Measurements from ENCODE around the gene HOXA7.

Gene HOXA7

DNA sequence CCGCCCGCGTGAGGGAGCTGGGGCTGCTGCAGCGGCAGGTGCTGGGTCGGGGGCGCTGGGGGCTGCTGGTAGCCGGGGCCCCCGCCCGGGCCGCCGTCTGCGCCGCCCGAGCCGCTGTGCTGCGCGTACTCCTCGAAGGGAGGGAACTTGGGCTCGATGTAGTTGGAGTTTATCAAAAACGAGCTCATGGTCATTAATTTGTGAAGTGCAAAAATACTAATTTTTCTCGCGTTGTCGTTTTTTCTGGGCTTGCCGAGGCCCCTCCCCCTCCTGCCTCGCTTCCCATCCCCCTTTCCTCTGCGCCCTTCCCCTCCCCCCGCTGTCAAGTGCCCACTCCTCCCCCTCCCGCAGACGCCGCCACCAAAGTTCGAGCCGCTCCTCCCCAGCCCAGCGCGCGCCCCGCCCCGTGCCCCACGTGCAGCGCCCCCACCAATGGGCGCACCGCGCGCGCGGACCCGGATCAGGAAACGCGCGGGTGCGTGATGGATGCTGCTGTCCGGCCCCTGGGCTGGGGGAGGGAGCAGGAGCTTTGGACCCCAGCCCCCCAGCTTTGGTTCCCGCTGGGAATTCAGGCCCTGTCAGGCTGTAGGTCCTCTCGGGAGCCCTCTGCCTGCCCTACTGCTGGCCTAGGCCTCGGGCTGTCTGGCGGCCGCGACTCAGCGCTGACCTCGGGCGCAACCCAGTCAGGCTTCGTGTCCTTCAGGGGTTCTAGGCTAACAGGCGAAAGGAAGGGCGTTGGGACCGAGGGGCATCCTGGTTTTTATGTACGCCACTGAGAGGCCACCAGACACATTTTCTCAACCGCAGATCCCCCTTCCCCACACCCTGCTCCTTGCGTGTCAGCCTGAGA lies 25.7 kb downstream of the HOXA7 start, which contains the start of gene HOXA4:
Gene HOXA4 (minus strand): TSS at position 218 of the 850 bp plus-strand sequence. CDS start 24 bp downstream, at position 194.
- DNase-seq = peak; percentile 76 to 87

DNA sequence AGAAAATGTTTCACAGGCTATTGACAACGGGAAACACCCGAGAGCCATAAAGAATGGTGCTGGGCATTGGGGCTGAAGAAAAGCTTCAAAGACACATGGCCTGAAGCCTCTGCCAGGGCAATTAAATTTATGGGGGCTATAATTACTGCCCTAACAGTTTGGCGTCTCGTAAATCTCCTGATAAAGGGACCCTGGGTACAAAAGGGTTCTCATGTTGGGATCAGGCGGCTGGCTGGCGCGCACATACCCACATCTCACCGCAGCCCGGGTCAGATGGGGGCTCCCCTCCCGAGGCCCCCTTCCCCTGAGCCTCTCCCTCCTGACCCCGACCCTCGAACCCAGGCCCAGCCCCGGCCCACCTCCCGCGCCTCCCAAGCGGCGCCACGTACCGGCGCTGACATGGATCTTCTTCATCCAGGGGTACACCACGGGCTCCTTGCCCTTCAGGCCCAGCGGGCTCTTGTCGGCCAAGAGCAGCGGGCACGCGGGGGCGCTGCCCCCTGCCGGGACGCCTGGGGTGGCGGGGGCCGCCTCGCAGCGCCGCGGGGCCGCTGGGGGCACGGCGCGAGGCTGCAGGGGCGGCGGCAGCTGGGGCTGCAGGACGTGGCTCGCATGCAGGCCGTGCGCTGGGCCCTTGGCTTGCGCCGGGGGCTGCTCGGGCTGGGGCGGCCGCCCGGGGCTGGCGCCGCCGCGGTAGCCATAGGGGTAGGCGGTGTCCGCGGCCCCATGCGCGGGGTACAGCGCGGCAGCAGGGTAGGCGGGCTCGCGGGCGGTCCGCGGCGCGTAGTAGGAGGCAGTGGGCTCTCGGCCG lies 26.5 kb downstream of the HOXA7 start:
- no peak for DNase-seq

DNA sequence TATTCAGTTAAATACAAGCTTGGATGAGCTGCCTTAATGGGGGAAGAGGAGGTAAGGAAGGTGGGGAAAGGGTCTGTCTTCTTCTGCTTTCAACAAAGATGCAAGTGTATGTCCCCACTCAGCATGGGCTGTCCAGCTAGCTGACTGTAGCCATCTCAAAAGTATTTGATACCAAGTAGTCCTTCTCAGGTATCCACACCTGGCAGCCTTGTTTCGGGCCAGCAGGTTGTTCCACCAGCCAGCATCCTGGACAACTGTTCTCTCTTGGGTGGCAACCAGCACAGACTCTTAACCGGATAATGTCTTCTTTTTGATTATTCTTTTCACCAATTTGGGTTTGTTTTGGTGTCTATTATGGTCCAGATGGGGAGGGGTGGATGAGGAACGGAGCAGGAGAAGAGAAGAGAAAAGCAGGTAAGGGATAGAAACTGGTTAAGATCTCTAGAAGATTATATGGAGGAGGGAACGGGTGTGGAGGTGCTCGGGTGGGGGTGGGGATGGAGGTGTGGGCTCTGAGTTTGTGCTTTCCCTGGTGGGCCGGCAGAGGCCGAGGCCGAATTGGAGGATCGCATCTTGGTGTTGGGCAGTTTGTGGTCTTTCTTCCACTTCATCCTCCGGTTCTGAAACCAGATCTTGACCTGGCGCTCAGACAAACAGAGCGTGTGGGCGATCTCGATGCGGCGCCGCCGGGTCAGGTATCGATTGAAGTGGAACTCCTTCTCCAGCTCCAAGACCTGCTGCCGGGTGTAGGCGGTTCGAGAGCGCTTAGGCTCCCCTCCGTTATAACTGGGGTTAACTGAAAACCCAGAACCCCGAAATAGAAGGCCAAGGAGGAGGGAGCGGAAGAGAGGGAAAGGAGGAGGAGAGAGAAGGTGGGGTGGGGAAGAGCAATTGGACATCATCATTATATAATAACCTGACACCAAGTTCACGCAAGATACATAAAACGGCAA lies 27.4 kb downstream of the HOXA7 start:
- no peak for DNase-seq

DNA sequence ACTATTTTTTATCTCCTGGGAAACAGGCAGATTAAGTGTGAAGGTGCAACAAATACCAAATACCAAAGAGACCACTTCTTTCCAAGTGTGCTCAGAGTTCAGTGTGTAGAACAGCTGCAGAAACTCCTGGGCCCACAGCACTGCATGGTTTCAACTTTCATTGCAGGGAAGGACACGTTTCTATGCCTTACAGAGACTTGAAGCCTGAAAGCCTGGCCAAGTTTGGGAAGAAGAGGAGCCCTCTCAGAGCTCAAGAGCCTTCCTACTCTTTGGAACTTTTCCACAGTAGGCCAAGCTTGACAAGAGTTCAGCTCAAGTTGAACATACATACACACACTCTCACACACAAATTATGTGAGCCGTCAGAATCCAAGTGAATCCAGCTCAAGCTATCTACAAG lies 28.4 kb downstream of the HOXA7 start:
- no peak for DNase-seq

DNA sequence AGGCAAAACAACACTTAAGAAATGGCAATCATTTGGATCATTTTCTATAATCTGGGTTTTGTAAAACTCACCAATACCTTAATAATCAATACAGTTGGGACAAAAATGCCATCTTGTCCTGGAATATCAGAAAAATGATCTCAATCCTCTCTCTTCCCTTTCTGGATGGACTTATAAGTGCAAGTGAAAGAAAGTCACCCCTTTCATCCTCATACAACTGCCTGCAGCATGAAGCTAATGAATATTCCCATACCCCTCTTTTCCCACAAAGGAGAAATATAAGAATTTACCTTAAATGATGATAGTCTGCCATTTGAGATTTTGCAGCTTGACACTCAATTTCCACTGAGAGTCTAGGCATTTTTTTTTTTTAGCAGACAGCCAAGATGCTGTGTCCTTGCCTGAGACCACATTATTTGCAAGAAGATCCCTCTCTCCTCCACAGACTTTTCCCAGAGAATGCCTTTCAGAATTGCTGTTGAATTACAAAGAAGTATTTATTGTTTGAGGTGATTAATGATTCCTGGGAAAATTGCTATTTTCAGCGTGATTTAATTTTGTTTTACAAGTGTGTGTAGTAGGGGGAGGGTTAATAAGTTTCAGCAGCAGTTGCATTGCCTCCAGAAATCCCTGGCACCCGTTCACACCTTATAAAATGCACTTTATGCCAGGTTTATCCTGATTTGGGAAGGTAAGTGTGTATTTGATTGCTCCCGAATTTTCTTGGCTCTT lies 29.7 kb downstream of the HOXA7 start:
- DNase-seq = no peak

DNA sequence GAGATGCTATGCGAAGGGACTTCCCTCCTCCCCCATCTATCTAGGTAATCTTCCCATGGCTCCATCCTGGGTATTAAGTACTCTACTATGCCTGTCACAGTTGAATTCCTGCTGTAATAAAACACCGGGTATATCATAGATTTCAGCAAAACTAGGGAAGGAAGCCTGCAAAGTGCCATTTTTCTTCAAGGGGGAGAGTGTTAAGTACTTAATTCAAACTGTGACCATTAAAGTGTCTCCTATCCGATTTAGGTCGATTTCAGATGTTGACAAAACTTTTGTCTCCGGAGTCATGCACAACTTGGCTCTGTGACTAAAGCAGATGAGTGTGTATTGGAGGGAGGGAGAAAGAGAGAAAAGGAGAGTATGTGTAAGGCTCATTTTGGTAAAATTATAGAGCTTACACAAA lies 30.5 kb downstream of the HOXA7 start:
- no peak for DNase-seq

DNA sequence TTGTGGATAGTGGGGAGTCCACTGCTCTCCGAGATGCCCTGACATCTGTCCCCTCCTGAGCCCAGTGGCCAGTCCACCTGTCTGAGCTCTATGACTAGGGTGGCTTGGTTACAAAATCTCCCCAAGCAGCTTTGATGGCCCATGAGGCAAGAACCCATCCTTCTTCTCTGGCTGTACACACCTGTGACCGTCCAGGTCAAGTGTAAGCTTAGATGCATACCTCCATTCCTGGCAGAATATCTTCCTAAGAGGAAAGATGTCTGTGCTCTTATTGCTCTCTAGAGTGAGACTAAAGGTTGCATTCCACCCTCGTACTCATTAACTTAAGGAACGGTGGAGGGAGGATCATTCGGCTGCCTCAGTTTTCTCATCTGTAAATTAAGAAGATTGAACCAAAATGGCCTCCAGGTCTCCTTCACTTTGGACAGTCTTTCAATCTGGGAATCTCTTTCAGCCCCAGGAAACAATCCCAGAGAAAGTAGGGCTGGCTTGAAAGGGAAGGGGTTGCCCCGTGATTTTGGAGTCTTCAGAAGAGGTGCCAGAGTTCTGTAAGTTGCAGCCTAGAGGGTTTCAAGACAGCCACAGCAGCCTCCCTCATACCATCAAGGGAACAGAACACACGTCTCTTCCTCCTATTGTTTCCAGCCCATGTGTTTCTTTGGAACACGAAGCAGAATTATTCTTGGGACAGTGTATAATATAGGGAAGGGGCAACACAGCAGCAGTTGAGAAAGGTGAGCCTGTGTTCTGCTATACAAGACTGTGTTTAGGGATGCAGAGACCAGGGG lies 31.4 kb downstream of the HOXA7 start:
- no peak for DNase-seq

DNA sequence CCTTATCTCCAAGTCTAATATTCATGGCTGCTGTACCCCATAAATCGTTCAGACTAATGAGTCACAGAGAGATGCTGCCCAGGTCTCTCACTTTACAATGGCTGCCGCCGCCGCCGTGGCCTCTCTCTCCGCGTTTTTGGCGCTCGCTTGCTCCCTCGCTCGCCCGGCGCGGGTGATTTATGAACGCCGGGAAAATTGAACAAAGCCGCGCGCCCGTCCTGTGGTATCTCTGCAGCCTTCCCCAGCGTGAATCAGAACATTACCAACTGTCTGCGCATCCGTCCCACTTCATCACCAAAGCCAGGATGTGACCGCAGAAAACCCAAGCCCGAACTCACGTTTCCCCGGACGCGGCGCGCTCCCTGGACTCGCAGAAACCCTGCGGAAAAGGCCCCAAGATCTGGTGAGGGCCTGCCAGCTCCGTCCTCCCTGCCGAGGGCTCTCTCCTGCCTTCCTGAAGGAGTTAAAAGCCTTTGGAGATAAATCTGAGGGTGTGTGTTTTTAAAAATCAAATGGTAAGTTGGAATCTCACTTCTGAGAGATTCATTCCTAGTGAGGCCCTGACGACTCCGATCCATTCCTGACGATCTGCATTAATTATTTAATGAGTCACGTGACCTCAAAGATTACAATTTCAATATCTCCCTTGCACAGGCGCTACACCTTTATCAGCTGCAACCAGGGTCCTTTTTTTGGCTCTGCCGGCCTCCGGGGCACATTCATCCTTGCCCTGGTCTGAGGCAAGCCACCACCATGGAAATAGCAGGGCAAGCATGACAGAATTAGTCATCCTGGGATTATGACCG lies 32.2 kb downstream of the HOXA7 start:
- no peak for DNase-seq

DNA sequence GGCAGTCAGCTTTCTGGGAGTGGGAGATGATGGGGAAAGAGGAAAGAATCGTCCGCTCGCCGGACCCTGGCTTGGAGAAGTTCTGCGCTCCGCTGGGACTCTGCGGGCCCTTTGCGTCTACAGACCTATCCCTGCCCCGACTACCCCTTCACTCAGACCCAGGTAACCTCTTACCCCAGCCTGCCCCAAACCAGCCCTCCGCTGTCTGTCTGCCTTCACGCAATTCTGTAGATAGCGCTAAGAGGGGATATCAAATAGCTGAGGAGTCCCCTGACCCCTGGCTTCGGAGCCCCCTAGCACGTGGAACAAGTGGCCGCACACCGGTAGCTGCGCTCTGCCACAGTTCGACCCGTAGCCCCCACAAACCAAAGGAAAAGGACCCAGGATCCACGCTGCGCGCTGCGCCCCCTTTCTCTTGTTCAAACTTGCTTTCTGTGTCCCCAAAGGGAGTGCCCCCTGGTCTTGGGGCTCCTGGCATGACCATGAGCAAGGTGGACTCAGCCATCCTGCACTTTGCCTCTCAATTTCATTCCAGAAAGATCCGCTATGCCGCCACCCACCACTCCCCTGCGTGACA lies 32.9 kb downstream of the HOXA7 start:
- no peak for DNase-seq

DNA sequence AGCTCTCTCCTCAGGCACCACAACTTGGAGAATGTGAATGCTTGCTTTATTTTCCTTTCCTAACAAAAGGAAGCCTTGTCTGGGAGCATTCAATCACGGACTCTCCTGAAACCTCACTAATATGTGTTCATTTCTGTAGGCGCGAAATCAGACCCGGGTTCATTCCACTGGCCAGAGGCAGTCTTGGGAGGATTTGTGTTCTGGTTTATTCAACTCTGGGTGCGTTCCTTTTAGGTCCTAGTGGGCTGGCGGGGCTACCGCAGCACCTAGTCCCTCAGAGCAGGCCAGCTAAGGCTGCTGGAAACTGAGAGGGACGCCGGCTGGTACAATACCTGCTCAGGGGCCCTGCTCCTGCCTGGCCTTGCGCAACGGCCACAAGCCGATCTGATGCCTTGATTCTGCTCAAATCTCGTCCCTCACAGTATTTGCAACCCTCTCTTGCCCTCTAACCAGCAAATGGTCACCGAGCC lies 33.4 kb downstream of the HOXA7 start:
- no peak for DNase-seq

DNA sequence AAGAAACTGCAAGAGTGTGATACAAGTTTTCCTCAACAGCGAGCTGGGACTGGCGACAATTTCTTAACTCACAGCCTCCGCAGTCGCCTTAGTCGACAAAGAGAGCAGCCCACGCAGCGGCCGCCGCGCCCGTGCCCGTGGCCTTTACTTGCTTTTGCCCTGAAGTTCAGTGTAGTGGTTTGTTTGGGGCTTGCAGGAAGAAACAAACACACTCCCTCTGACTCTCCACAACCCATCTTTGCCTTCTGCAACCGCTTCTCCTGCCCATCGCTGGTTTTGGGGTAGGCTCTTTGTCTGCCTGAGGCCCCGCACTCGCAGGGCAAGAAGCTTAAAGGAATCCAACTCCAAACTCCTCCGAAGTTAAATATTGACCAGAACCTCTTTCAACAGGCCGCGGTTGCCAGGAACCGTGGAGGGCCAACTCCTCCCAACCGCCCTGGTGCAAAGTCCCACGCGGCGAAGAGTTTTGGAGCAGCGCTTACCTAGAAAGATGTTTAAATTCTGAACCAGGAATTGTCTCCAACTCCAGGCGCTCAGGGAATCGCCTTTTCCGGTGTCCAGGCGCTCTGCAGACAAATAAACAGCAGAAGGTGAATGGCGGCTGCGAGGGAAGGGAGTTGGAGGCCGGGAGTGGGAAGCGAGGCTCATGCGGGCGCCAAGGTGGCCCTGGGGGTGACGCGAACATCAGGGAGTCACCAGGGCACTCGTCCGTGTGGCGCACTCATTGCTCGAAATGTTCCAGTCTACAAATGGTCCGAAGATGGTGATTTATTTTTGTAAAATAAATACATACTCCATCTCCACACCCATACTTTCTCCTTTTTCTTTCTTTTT lies 34.2 kb downstream of the HOXA7 start:
- no peak for DNase-seq

DNA sequence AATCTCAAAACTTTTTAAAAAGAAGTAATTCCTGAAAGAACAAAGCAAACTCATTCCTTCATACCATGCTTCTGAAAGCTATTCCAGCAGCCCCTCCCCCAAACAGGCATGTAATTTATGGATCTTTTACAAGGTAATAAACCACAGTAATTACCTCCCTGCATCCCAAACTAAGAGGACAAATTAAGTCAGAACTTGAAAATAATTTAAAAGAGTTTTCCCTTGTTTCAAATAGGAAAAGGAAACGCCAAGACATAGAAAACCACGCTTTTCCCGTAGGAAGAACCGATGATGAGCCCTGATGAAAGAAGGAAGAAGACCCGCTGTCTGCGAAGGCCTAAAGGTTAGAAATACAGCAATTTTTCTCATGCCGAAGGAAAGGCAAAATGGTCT lies 34.8 kb downstream of the HOXA7 start:
- no peak for DNase-seq

DNA sequence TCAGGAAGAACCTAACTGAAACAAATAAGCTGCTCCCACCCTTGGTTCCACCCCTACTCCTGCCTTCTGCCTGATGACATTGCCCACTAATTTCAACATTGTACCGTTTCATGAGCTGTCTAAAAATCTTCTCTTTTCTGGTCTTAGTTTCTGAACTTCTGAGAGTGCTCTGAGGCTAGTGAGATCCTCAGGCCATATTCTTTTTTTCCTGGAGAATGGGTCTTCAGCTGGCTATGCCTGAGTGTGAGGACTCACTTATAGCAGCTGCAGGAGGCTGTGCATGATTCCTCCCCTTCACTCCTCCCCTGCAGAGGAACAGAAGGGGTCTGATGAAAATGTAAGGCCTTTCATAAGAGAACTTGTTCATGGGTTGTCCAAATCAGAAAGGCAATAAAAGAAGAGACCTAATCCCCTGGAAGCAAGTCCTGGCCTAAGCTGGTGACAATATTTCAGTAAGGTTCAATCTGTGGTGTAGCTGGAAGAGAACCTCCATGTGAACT lies 37.0 kb downstream of the HOXA7 start:
- no peak for DNase-seq

DNA sequence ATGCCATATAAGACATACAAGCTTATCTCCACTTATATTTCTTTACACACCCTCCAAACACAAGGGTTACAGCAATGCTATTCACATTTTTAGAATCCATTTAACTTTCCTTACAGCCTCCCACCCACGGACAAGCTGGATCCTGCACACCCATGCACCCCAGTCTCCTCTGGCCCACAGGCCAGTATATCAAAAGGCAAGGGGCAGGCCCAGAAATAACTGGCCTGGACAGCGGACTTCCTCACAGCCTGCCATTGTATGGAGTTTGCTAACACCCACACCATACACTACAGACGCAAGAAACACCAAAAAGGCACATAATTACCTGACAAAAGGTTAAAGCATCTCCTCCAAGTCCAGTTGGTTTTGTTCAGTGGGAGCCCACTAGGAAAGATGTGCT lies 37.9 kb downstream of the HOXA7 start:
- DNase-seq = no peak

DNA sequence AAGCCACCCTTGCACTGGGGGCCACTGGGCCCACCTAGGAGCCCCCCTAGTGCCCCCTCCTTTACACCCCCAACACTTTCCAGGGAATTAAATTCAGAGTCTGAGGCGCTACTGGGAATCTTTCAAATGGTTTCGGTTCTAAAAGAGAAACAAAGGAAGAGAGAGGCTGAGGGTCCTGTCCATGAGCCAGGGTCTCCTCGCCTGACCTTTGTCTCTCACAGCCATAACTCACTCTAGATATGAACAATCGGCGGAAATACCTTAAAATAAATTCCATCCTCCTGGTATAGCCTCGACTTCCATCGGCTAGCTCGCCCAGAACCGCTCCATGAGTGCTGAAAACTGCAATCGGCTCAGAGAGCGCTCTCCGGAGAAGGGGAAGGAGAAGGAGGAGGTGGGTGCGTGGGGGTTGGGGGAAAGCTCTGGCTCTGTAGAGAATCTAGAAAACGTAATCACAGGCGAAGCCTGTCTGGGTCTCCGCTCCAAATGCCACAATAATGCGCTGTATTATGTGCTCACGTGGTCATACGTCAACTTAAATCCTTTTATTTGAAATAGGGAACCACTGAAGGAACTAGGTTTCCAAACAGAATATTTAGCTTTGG lies 38.5 kb downstream of the HOXA7 start:
- no peak for DNase-seq

DNA sequence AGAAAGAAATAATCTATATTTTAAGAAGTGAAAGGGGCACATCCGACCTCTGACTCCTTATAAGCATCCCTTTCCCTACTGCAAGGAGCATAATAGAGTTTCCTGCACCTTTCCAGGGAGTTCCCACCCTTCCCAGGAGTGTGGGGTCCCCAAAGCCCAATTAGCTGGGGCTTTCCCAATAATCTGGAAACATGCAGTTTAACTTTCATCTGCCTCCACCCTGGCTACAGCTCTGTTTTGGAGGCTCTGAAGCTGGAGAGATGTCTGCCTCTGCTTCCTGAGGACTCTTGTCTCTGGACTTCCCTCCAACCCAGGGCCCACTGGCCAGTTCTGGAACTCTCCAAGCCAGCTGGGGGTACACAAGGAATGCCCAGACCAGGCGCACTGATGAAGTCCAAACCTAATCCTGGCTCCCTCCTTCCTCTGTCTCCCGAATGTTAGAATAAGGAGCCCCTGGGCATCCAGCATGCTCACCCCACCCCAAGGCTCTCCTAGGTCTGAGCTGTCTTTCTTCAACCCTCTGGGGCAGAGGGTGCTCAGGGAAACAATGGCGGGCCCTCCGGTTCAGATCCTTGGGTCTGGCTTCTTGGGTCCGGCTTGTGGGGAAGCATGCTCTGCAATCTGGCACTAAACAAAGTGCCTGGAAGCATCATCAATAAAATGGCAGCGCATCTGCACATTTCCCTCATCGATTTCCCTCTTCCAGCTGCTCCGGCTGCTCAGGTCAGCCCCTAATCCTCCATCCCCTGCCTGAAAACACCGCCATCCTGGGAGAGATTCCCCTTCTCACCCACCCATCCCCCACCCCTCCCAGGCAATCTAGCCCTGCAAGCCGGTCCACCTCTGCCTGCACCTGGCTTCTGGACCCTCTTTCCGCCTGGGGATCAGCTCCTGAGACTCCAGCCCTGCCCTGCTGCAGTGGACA lies 39.3 kb downstream of the HOXA7 start:
- DNase-seq = no peak
